Esophagus muscularis mucosa (tissue), 4 donors: Measurements from ENCODE around the gene AGER. TPM values are rescaled to one million over a fixed set of nuclear protein-coding genes. Genes with fewer than 3 reads are reported as not detected.
A peak's percentile ranks its signal among the peaks of the same experiment; 100 is the strongest.

Experiments used
- DNase-seq: peaks from one replicate; pipeline ENCODE4 v3.0.0-alpha.2; 2017; ENCODE audit errors: extremely low spot score
- H3K27ac ChIP-seq, 4 donors: fragments of 200-600 bp; sonication (generic); replicated peaks in 1 of 4; 1 replicate in 3 of 4; 2 replicates in 1 of 4; pipeline ENCODE4 v1.5.1; 2016 to 2019; ENCODE audit warnings: mild to moderate bottlenecking in 1 of 4
- H3K27me3 ChIP-seq, 4 donors: fragments of 200-600 bp; sonication (generic); one replicate each; pipeline versions ENCODE4 v1.5.1 to v1.6.0; 2016 to 2019
- H3K36me3 ChIP-seq, 4 donors: fragments of 200-600 bp; sonication (generic); one replicate each; pipeline ENCODE4 v1.5.1; 2016 to 2019
- H3K4me1 ChIP-seq, 4 donors: fragments of 200-600 bp; sonication (generic); one replicate each; pipeline ENCODE4 v1.5.1; 2016 to 2019
- H3K4me3 ChIP-seq, 4 donors: fragments of 200-600 bp; sonication (generic); 1 replicate in 2 of 4; 2 replicates in 2 of 4; pipeline ENCODE4 v1.5.1; 2016 to 2019; ENCODE audit warnings: mild to moderate bottlenecking in 4 of 4, moderate library complexity in 1 of 4
- H3K9me3 ChIP-seq, 4 donors: fragments of 200-600 bp; sonication (generic); 1 replicate in 3 of 4; 2 replicates in 1 of 4; pipeline ENCODE4 v1.5.1; 2016 to 2019
- EP300 ChIP-seq: sonication (generic); formaldehyde crosslinking; IDR thresholded peaks from one replicate; pipeline ENCODE4 v1.6.1; 2017; ENCODE audit warnings: antibody characterized with exemption
- POLR2A ChIP-seq: fragments of 450-650 bp; IDR thresholded peaks from one replicate; pipeline ENCODE4 v1.6.1; 2017; ENCODE audit warnings: antibody characterized with exemption, moderate library complexity, mild to moderate bottlenecking, low read depth
- POLR2AphosphoS5 ChIP-seq, 2 donors: sonication (generic); formaldehyde crosslinking; IDR thresholded peaks; one replicate each; pipeline ENCODE4 v1.6.1; 2017; ENCODE audit warnings: antibody characterized with exemption in 2 of 2
- WGBS: methylation state at CpG from one replicate; pipeline ENCODE4 v1.1.5; 2018; 5-methylcytosine and 5-hydroxymethylcytosine counted together
- intact Hi-C: fragments of 100-400 bp; cut with DNase I; formaldehyde crosslinking; loops from one replicate; pipeline ENCODE4 v1.15.1; 2023
- total RNA-seq, 4 donors: library from RNA; depleted of rRNA; stranded (reverse); fragments of >200 nt; gene quantifications; one replicate each; pipeline versions ENCODE4 v1.1.0 to v1.2.1, GENCODE V29; 2016
- TF ChIP-seq, protein P1 (sequence below), 3 experiments: fragments of 200-600 bp in 2 of 3; fragments of 450-650 bp in 1 of 3; sonication (generic) in 2 of 3; IDR thresholded peaks; one replicate each; pipeline ENCODE4 v1.5.1; 2017 to 2019; ENCODE audit warnings: antibody characterized with exemption in 3 of 3, mild to moderate bottlenecking in 2 of 3, moderate library complexity in 1 of 3

Gene AGER
- total RNA-seq, 4 donors from 2014 or later, result 0.83 to 5.9 (median 3.8) TPM

DNA sequence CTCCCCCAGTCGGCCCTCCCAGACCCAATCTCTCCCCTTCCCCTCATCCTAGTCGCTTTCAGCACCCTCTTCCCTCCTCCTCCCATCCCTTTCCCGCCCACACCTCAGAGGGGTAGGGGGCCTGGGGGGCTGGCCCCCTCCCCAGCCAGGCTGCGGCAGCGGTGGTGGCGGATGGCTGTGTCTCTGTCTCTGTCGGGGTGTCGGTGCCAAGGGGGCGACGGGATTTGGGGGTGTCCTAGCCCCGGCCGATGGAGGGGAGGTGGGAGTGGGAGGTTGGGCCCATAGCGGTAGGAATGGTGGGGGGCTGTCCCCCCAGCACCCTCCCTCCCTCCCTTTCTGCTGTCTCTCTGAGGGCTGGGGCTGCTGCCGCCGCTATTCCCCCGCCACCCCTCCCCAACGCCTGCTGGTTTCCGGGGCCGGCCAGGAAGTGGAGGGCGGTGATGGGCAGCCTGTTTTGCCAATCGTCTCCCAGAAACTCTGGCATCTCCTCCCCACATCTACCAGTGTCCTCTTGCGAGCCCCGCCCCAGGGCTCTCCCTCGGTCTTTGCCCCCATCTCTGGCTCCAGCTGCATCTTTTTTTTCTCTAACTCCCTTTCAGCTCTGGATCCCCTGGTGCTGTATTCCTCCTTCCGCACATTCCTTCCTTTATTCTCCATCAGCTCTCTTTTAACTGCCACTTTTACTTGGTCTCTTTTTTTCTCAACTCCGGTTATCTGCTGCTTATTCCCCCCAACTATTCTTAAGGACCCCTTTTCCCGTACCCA, 8.2 kb downstream of the AGER start, which contains the start of gene AGPAT1:
AGPAT1 (minus strand) TSS at position 374 of the 765 bp plus-strand sequence. CDS start 4,588 bp downstream, outside the sequence.
- intact Hi-C loops, result no loop called here
- WGBS, result under 1% methylated on average over 21 of the region's 27 CpGs

DNA sequence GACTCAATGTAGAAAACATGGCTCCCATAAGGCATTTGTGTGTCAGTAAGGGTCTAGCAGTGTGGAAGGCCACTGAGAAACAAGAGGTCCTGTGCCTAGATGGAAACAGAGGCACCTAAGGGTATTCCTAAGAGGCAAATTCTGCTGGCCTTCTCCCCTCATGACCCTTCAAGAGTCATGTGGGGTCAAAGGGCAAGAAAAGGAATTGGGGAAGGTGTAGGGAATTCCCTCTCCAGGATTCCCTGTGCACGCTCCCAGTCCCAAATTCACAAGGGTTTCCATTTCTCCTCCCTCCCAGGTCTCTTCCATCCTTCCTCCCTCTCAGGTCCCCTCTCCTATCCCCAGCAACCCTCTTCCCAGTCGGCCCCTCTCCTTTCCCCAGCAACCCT, 8.7 kb downstream of the AGER start:
- Histone ChIP-seq H3K27me3 (no peaks in the 10 kb centered on the region), H3K4me1 (peaks cover 38 to 64% (median 62%) of the 10 kb centered on the region in 4 donors), H3K9me3 (no peaks in the 10 kb centered on the region), H3K36me3 (peaks cover 2 to 20% (median 18%) of the 10 kb centered on the region in 4 donors), H3K4me3 (peak overlapping the region; percentile 74 to 93 (median 80)), H3K27ac (peak overlapping the region; percentile 94 to 99 (median 96))
- intact Hi-C loops, result no loop called here
- TF ChIP-seq EP300 (no peak), POLR2A (no peak), POLR2AphosphoS5 (IDR thresholded peaks at IDR 0.05) (no peak)
- TF ChIP-seq, protein P1, sequence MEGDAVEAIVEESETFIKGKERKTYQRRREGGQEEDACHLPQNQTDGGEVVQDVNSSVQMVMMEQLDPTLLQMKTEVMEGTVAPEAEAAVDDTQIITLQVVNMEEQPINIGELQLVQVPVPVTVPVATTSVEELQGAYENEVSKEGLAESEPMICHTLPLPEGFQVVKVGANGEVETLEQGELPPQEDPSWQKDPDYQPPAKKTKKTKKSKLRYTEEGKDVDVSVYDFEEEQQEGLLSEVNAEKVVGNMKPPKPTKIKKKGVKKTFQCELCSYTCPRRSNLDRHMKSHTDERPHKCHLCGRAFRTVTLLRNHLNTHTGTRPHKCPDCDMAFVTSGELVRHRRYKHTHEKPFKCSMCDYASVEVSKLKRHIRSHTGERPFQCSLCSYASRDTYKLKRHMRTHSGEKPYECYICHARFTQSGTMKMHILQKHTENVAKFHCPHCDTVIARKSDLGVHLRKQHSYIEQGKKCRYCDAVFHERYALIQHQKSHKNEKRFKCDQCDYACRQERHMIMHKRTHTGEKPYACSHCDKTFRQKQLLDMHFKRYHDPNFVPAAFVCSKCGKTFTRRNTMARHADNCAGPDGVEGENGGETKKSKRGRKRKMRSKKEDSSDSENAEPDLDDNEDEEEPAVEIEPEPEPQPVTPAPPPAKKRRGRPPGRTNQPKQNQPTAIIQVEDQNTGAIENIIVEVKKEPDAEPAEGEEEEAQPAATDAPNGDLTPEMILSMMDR (IDR thresholded peaks at IDR 0.05), result no peak
- 10% methylated on average over 2 of the region's 2 CpGs for WGBS
- no peak for DNase-seq

More for the DNA sequence above, 8.2 kb downstream of the AGER start, which contains the start of gene AGPAT1:
- Histone ChIP-seq H3K27me3 (no peaks in the 10 kb centered on the region), H3K9me3 (no peaks in the 10 kb centered on the region), H3K4me3 (peak within 1 kb of the TSS; percentile 74 to 93 (median 80)), H3K36me3 (peaks cover 0 to 20% (median 17%) of the 10 kb centered on the region in 4 donors), H3K27ac (peak within 1 kb of the TSS; percentile 94 to 99 (median 96)), H3K4me1 (peaks cover 39 to 69% (median 68%) of the 10 kb centered on the region in 4 donors)
- peak; percentile 98 for DNase-seq
- TF ChIP-seq, protein P1 (IDR thresholded peaks at IDR 0.05), result no peak
- TF ChIP-seq POLR2A (no peak), POLR2AphosphoS5 (IDR thresholded peaks at IDR 0.05) (peak; percentile 92 to 96)

DNA sequence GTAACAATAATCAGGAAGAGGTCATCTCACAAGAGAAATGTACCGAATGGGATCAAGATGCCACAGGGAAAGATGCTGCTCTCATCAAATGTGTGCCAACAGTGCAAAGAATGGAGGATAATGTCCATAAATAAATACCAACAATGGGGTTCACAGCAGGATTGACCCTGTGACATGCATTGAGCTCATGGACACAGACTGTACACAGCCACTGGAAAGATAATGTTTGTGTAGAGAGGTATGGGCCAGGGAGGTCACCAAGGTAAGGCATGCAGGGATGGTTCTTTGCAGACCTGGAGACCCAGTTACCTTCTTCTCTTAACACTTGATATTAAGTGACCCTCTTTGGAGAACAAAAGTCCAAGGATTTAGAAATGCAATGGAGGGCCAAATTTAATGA, 9.6 kb downstream of the AGER start:
- DNase-seq, result no peak
- Histone ChIP-seq H3K27ac (peak overlapping the region in 2 of 4 donors; percentile 52 to 66), H3K4me1 (peaks cover 30 to 55% (median 53%) of the 10 kb centered on the region in 4 donors), H3K27me3 (no peaks in the 10 kb centered on the region), H3K4me3 (peak overlapping the region in 1 of 4 donors; percentile 75), H3K9me3 (no peaks in the 10 kb centered on the region), H3K36me3 (peaks cover 8 to 21% (median 19%) of the 10 kb centered on the region in 4 donors)
- TF ChIP-seq, protein P1 (IDR thresholded peaks at IDR 0.05), result no peak
- TF ChIP-seq EP300 (no peak), POLR2AphosphoS5 (IDR thresholded peaks at IDR 0.05) (no peak), POLR2A (no peak)
- intact Hi-C loops, result no loop called here
- WGBS, result 90% methylated on average over 1 of the region's 1 CpG

DNA sequence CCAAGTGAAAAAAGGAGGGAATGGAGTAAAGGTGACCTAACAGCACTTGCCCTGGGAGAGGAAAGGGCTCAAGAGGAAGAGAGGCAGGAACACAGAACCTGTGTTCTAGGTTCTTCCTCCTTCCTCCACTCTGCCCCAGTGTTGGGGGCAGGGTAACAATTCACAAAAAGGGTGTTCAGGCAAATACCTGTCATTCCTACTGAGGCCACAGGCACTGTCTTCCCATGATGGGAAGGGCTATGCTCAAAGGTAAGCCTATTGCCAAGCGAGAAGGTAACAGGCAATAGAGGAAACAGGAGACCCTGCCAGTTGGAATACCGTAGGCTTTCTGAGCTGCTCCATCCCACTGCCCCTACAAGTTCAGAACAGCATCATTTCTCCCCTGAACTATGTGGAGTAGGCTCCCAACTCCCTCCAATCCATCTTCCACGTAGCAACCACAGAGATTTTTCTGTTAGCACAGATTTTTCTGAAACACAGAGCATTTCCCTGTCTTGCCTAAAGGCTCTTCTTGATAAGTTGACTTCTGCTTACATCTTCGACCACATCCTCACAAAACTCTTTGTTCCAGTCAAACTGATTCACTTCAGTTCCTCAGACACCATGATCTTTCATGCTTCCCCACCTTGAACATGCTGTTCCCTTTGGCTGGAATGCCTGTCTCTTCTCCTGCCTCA, 10.9 kb downstream of the AGER start:
- intact Hi-C loops, result no loop called here
- peak overlapping the region in 3 of 4 donors; percentile 52 to 66 (median 62) for H3K27ac ChIP-seq
- DNase-seq, result no peak
- no peaks in the 10 kb centered on the region for H3K27me3 ChIP-seq
- H3K4me1 ChIP-seq, result peaks cover 24 to 53% (median 48%) of the 10 kb centered on the region in 4 donors
- H3K36me3 ChIP-seq, result peaks cover 11 to 33% (median 30%) of the 10 kb centered on the region in 4 donors
- no peak overlapping the region for H3K4me3 ChIP-seq
- TF ChIP-seq, protein P1 (IDR thresholded peaks at IDR 0.05), result no peak
- TF ChIP-seq POLR2AphosphoS5 (IDR thresholded peaks at IDR 0.05) (peak in 1 of 2 donors; percentile 32), POLR2A (no peak)
- WGBS, result 69% methylated on average over 4 of the region's 4 CpGs
- H3K9me3 ChIP-seq, result no peaks in the 10 kb centered on the region
